Ishikawa (cell line): ENCODE data around the gene H2AZ2.

Source experiments
- CEBPB ChIP-seq: IDR thresholded peaks from 2 replicates; pipeline ENCODE4 v1.6.1; 2012
- CREB1 ChIP-seq: IDR thresholded peaks from 2 replicates; pipeline ENCODE4 v1.6.1; 2012; ENCODE audit warnings: low read depth
- EGR1 ChIP-seq: IDR thresholded peaks from 2 replicates; pipeline ENCODE4 v1.6.1; 2012
- EP300 ChIP-seq: IDR thresholded peaks from 2 replicates; pipeline ENCODE4 v1.6.1; 2012; ENCODE audit warnings: borderline replicate concordance
- FOXM1 ChIP-seq: IDR thresholded peaks from 2 replicates; pipeline ENCODE4 v1.6.1; 2012; ENCODE audit warnings: low read depth, borderline replicate concordance
- NFIC ChIP-seq: IDR thresholded peaks from 2 replicates; pipeline ENCODE4 v1.6.1; 2012
- RAD21 ChIP-seq: IDR thresholded peaks from 2 replicates; pipeline ENCODE4 v1.6.1; 2012; ENCODE audit warnings: low read depth
- TAF1 ChIP-seq: IDR thresholded peaks from 2 replicates; pipeline ENCODE4 v1.6.1; 2012; ENCODE audit warnings: low read depth, mild to moderate bottlenecking
- TCF12 ChIP-seq: IDR thresholded peaks from 2 replicates; pipeline ENCODE4 v1.6.1; 2012; ENCODE audit warnings: low read depth
- TEAD4 ChIP-seq: IDR thresholded peaks from 2 replicates; pipeline ENCODE4 v1.6.1; 2012
- YY1 ChIP-seq: IDR thresholded peaks from 2 replicates; pipeline ENCODE4 v1.6.1; 2012; ENCODE audit warnings: low read depth
- ZBTB7A ChIP-seq: IDR thresholded peaks from 2 replicates; pipeline ENCODE4 v1.6.1; 2012; ENCODE audit warnings: low read depth
- TF ChIP-seq, protein P1 (sequence below): IDR thresholded peaks from 2 replicates; pipeline ENCODE4 v1.6.1; 2012; ENCODE audit warnings: low read depth, mild to moderate bottlenecking
- TF ChIP-seq, protein P2 (sequence below): IDR thresholded peaks from 2 replicates; pipeline ENCODE4 v1.6.1; 2012

The H2AZ2 gene

GRCh38 chr7:44784364-44784763 lies 63.5 kb downstream of the H2AZ2 start:
- TF ChIP-seq, protein P1, sequence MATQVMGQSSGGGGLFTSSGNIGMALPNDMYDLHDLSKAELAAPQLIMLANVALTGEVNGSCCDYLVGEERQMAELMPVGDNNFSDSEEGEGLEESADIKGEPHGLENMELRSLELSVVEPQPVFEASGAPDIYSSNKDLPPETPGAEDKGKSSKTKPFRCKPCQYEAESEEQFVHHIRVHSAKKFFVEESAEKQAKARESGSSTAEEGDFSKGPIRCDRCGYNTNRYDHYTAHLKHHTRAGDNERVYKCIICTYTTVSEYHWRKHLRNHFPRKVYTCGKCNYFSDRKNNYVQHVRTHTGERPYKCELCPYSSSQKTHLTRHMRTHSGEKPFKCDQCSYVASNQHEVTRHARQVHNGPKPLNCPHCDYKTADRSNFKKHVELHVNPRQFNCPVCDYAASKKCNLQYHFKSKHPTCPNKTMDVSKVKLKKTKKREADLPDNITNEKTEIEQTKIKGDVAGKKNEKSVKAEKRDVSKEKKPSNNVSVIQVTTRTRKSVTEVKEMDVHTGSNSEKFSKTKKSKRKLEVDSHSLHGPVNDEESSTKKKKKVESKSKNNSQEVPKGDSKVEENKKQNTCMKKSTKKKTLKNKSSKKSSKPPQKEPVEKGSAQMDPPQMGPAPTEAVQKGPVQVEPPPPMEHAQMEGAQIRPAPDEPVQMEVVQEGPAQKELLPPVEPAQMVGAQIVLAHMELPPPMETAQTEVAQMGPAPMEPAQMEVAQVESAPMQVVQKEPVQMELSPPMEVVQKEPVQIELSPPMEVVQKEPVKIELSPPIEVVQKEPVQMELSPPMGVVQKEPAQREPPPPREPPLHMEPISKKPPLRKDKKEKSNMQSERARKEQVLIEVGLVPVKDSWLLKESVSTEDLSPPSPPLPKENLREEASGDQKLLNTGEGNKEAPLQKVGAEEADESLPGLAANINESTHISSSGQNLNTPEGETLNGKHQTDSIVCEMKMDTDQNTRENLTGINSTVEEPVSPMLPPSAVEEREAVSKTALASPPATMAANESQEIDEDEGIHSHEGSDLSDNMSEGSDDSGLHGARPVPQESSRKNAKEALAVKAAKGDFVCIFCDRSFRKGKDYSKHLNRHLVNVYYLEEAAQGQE, result no peak
- TF ChIP-seq, protein P2, sequence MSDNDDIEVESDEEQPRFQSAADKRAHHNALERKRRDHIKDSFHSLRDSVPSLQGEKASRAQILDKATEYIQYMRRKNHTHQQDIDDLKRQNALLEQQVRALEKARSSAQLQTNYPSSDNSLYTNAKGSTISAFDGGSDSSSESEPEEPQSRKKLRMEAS, result no peak
- TF ChIP-seq TAF1 (no peak), NFIC (no peak), RAD21 (no peak), ZBTB7A (no peak), FOXM1 (no peak), CREB1 (no peak)

DNA sequence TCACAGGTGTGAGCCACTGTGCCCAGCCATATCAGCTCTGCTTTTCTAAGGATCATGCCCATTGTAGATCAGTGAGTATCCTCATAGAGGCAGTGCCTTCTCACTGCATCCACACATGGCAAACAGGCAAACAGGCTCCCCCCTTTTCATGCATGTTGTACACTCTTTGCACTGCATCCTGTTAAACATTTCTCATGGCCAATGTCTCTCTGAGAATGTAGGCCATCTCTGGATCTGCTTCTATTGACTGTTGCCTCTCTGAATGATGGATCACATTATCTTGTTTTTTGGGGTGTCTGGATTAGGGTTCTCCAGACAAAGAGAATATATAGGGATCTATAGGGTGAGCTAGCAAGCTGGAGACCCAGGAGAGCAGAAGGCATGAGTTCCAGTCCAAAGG lies 64.5 kb downstream of the H2AZ2 start:
- TF ChIP-seq EGR1, result no peak
- TF ChIP-seq, protein P1, result no peak
- TF ChIP-seq CEBPB, result no peak
- no peak for TF ChIP-seq TAF1
- TF ChIP-seq TEAD4, result no peak
- TF ChIP-seq ZBTB7A, result no peak
- no peak for TF ChIP-seq CREB1
- no peak for TF ChIP-seq EP300
- no peak for TF ChIP-seq TCF12

DNA sequence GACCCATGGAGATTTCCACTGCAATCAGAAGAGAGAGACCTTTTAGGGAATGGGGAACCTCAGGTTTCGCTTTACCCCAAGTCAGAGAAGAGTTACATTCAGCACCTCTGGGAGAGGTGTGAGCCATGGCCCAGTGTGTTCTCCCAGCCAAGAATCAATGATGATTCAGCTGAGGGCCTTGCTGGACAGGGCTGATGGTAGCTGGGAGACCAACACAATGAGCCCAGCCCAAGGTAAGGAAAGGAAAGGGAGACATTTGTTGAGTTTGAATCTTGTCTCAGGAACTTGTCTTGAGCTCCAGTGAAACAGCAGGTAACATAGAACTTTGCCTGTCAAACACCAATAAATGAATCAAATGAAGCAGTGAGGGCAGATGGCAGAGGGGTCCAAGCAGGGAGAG lies 65.4 kb downstream of the H2AZ2 start:
- TF ChIP-seq CREB1 (no peak), ZBTB7A (no peak), TAF1 (no peak), YY1 (no peak), EP300 (no peak)
- TF ChIP-seq, protein P1, result 0 out of 2 replicates have a peak, but pooled peaks have one; percentile 17
- TF ChIP-seq, protein P2, result no peak
